Vagina (tissue), 2 donors: ENCODE data around the gene WSB1. TPM values are rescaled to one million over a fixed set of nuclear protein-coding genes. Genes with fewer than 3 reads are reported as not detected.

Experiments used
- DNase-seq, 2 donors: peaks; one replicate each; pipeline ENCODE4 v3.0.0-alpha.2; 2017; ENCODE audit errors: extremely low spot score in 2 of 2
- H3K27ac ChIP-seq: fragments of 200-600 bp; sonication (generic); one replicate; pipeline ENCODE4 v1.5.1; 2019
- H3K27me3 ChIP-seq: fragments of 200-600 bp; sonication (generic); one replicate; pipeline ENCODE4 v1.5.1; 2019
- H3K36me3 ChIP-seq, 2 donors: fragments of 200-600 bp; sonication (generic); one replicate each; pipeline ENCODE4 v1.5.1; 2017 to 2019
- H3K4me1 ChIP-seq: fragments of 200-600 bp; sonication (generic); one replicate; pipeline ENCODE4 v1.5.1; 2019
- H3K4me3 ChIP-seq, 2 donors: fragments of 200-600 bp; sonication (generic); 1 replicate in 1 of 2; 2 replicates in 1 of 2; pipeline ENCODE4 v1.5.1; 2016 to 2019
- H3K9me3 ChIP-seq: fragments of 200-600 bp; sonication (generic); one replicate; pipeline ENCODE4 v1.5.1; 2019
- POLR2A ChIP-seq, 2 donors: fragments of 450-650 bp; IDR thresholded peaks; one replicate each; pipeline ENCODE4 v1.6.1; 2017; ENCODE audit warnings: antibody characterized with exemption in 2 of 2, mild to moderate bottlenecking in 2 of 2, moderate library complexity in 2 of 2
- POLR2AphosphoS5 ChIP-seq, 2 donors: sonication (generic); formaldehyde crosslinking; IDR thresholded peaks; one replicate each; pipeline ENCODE4 v1.9.0; 2017; ENCODE audit warnings: antibody characterized with exemption in 2 of 2, mild to moderate bottlenecking in 2 of 2, low read depth in 1 of 2; ENCODE audit not compliant: insufficient read depth in 1 of 2
- intact Hi-C: fragments of 100-400 bp; cut with DNase I; formaldehyde crosslinking; loops from one replicate; pipeline ENCODE4 v1.15.1; 2023
- total RNA-seq: library from RNA; depleted of rRNA; stranded (reverse); fragments of >200 nt; gene quantifications from one replicate; pipeline ENCODE4 v1.2.3, GENCODE V29; 2016
- TF ChIP-seq, protein P1 (sequence below), 3 experiments: fragments of 450-650 bp in 2 of 3; fragments of 200-600 bp in 1 of 3; sonication (generic) in 1 of 3; IDR thresholded peaks; one replicate each; pipeline ENCODE4 v1.5.1; 2017 to 2019; ENCODE audit warnings: antibody characterized with exemption in 3 of 3, mild to moderate bottlenecking in 2 of 3, moderate library complexity in 2 of 3

WSB1 gene, protein sequence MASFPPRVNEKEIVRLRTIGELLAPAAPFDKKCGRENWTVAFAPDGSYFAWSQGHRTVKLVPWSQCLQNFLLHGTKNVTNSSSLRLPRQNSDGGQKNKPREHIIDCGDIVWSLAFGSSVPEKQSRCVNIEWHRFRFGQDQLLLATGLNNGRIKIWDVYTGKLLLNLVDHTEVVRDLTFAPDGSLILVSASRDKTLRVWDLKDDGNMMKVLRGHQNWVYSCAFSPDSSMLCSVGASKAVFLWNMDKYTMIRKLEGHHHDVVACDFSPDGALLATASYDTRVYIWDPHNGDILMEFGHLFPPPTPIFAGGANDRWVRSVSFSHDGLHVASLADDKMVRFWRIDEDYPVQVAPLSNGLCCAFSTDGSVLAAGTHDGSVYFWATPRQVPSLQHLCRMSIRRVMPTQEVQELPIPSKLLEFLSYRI
- 158 TPM for total RNA-seq

DNA sequence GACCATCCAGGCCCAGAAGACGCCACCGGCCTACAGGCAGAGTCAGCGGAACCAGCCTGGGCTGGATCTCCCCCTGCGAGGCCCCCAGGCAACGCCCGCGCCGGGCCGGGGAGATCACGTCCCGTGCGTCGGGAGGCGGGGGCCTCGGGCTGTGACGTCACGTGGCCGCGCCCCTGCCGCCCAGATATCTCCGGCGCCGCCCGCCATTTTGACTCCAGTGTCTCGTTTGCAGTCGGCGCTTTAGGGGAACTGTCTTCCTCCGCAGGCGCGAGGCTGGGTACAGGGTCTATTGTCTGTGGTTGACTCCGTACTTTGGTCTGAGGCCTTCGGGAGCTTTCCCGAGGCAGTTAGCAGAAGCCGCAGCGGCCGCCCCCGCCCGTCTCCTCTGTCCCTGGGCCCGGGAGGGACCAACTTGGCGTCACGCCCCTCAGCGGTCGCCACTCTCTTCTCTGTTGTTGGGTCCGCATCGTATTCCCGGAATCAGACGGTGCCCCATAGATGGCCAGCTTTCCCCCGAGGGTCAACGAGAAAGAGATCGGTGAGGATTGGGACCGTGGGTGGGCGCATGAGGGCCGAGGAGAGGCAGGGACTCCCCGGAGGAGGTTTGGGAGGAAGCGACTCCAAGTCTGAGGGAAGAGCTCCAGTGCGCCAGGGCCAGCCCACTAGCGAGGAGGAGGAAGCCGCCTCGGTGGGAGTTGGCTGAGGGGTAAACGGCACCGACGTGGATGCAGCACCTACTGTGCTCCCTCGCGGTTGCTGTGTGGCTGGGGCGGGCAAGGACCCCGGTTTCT, at the start of gene WSB1:
WSB1 (plus strand) TSS at position 217 of the 791 bp plus-strand sequence; CDS start at position 499, 282 bp downstream.
- no peaks in the 10 kb centered on the region for H3K36me3 ChIP-seq
- peak in 1 of 2 donors; percentile 96 for DNase-seq
- peak; percentile 77 to 99 for TF ChIP-seq POLR2A (IDR thresholded peaks at IDR 0.05)
- TF ChIP-seq, protein P1, sequence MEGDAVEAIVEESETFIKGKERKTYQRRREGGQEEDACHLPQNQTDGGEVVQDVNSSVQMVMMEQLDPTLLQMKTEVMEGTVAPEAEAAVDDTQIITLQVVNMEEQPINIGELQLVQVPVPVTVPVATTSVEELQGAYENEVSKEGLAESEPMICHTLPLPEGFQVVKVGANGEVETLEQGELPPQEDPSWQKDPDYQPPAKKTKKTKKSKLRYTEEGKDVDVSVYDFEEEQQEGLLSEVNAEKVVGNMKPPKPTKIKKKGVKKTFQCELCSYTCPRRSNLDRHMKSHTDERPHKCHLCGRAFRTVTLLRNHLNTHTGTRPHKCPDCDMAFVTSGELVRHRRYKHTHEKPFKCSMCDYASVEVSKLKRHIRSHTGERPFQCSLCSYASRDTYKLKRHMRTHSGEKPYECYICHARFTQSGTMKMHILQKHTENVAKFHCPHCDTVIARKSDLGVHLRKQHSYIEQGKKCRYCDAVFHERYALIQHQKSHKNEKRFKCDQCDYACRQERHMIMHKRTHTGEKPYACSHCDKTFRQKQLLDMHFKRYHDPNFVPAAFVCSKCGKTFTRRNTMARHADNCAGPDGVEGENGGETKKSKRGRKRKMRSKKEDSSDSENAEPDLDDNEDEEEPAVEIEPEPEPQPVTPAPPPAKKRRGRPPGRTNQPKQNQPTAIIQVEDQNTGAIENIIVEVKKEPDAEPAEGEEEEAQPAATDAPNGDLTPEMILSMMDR (IDR thresholded peaks at IDR 0.05): no peak
- TF ChIP-seq POLR2AphosphoS5 (IDR thresholded peaks at IDR 0.05; ENCODE audit: insufficient read depth in 1 of 2, low read depth in 1 of 2): peak; percentile 89 to 100
- H3K27me3 ChIP-seq: no peaks in the 10 kb centered on the region
- H3K27ac ChIP-seq: peak within 1 kb of the TSS; percentile 100
- intact Hi-C loops: loop anchor here (5.0 kb wide), 1 partner anchor 47 kb away; no protein-coding TSS in a partner anchor
- H3K9me3 ChIP-seq: no peaks in the 10 kb centered on the region
- H3K4me3 ChIP-seq: peak within 1 kb of the TSS; percentile 91 to 98
- H3K4me1 ChIP-seq: peaks cover 33% of the 10 kb centered on the region

DNA sequence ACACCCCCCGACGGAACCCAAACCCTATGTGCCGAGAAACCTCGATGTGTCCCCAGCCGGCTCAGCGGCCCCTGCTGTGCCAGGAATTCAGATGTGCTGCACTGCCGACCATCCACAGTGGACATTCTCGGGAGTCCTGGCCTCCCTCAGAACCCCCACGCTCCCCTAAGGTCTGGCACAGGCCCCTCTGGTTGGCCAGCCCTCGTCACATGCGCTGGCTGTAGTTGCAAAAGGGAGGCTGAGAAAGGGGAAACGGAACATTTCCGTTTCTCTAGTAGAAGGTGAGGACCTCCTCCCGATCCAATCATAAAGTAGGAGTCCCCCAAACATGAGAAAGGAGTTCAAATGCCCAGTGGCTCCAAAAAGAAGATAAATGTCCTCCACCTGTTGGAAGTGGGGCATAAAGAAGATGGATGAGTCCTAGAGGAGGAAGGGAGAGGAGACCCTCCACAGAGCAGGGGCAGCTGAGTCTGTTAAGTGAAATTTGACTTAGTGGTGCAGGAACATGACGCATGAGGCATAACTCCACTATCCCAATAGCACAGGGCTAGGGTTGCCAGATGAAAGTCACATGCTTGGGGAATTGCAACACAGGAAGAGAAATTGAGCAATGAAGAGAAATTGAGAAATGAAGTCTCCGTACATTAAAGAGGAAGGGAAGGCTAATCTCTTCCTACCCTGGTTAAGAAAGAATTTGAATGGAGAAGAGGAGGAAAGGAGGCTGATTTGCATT, 49.3 kb upstream of the WSB1 start:
- no peaks in the 10 kb centered on the region for H3K27me3 ChIP-seq
- peak overlapping the region; percentile 92 for H3K27ac ChIP-seq
- peaks cover 64% of the 10 kb centered on the region for H3K4me1 ChIP-seq
- H3K36me3 ChIP-seq: no peaks in the 10 kb centered on the region
- peak overlapping the region in 1 of 2 donors; percentile 23 for H3K4me3 ChIP-seq
- no peaks in the 10 kb centered on the region for H3K9me3 ChIP-seq
- TF ChIP-seq POLR2AphosphoS5 (IDR thresholded peaks at IDR 0.05; ENCODE audit: insufficient read depth in 1 of 2, low read depth in 1 of 2) (peak; percentile 68 to 99), POLR2A (IDR thresholded peaks at IDR 0.05) (peak in 1 of 2 donors; percentile 18)
- TF ChIP-seq, protein P1 (IDR thresholded peaks at IDR 0.05): no peak
- intact Hi-C loops: loop anchor here (2.0 to 5.0 kb wide), 2 partner anchors 48 to 88 kb away; partner anchors contain the start of gene WSB1
- DNase-seq: peak in 1 of 2 donors; percentile 97

DNA sequence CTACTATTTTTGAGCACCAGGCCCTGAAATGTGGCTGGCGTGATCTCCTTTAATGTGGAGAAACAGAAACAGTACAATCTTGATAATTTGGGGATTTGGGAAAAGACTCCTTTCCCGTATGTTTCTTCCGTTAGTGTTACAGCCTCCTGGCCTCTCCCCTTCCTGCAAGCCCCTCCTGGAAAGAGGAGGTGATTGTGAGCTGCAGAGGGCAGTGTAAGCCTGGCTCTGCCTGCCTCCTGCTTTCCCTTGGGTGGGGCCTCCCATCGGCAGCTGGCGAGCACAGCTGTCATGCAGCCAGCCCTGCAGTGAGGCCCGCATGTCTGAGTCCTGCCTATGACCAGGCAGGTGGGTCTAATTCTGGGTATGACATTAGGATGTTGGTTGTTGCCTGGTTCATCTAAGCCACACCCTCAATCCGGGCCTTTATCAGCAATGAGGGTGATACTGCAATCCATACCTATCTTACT, 48.7 kb upstream of the WSB1 start:
- Histone ChIP-seq H3K27ac (peak overlapping the region; percentile 92), H3K36me3 (no peaks in the 10 kb centered on the region), H3K9me3 (no peaks in the 10 kb centered on the region), H3K27me3 (no peaks in the 10 kb centered on the region), H3K4me3 (peak overlapping the region in 1 of 2 donors; percentile 23), H3K4me1 (peaks cover 64% of the 10 kb centered on the region)
- intact Hi-C loops: loop anchor here (2.0 to 5.0 kb wide), 2 partner anchors 47 to 88 kb away; partner anchors contain the start of gene WSB1
- TF ChIP-seq POLR2A (IDR thresholded peaks at IDR 0.05) (no peak), POLR2AphosphoS5 (IDR thresholded peaks at IDR 0.05; ENCODE audit: insufficient read depth in 1 of 2, low read depth in 1 of 2) (peak; percentile 55 to 84)
- TF ChIP-seq, protein P1 (IDR thresholded peaks at IDR 0.05): peak; percentile 12 to 61 (median 49)
- peak in 1 of 2 donors; percentile 97 for DNase-seq

DNA sequence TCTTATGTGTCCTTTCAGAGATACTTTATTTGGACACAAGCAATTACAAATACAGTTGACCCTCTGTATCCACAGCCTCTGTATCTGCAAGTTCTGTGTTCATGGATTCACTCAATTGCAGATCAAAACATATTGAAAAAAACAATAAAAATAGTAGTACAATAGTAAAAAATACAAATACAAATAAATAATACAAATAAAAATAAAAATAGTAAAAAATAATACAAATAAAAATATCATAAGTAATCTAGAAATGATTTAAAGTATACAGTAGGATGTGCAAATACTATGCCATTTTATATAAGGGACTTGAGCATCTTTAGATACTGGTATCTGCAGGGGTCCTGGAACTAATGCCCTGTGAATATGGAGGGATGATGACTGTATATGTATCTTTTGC, 47.4 kb upstream of the WSB1 start:
- DNase-seq: no peak
- intact Hi-C loops: loop anchor here (5.0 kb wide), 1 partner anchor 46 kb away; the partner anchor contains the start of gene WSB1
- TF ChIP-seq POLR2AphosphoS5 (IDR thresholded peaks at IDR 0.05; ENCODE audit: insufficient read depth in 1 of 2, low read depth in 1 of 2): no peak
- Histone ChIP-seq H3K4me1 (peaks cover 57% of the 10 kb centered on the region), H3K27ac (peak overlapping the region; percentile 92), H3K27me3 (no peaks in the 10 kb centered on the region), H3K36me3 (no peaks in the 10 kb centered on the region), H3K9me3 (no peaks in the 10 kb centered on the region), H3K4me3 (no peak overlapping the region)
